GM18861 (cell line): Measurements from ENCODE around the gene PRORP.
"Not testable (repeated sequence)": the region's sequence is repeated elsewhere in the genome, so short reads cannot be mapped to it uniquely, and the experiment has no call there.

Experiments used
- ATAC-seq: cut with Tn5 transposase; IDR thresholded peaks from one replicate; pipeline ENCODE4 v1.9.1; 2021; ENCODE audit not compliant: unreplicated experiment

The PRORP gene

GRCh38 chr14:35134329-35135123 lies 12.2 kb downstream of the PRORP start:
- ATAC-seq, result no peak

GRCh38 chr14:35138585-35138984 lies 16.2 kb downstream of the PRORP start:
- no peak for ATAC-seq

GRCh38 chr14:35140718-35141581 lies 18.6 kb downstream of the PRORP start:
- no peak for ATAC-seq

GRCh38 chr14:35144029-35144428 lies 21.7 kb downstream of the PRORP start:
- no peak for ATAC-seq

GRCh38 chr14:35146711-35147149 lies 24.4 kb downstream of the PRORP start:
- ATAC-seq, result no peak

- no peak for ATAC-seq
These were observed 24.8 kb downstream of the PRORP start for GRCh38 chr14:35147186-35147585.

GRCh38 chr14:35147711-35148110 lies 25.4 kb downstream of the PRORP start:
- no peak for ATAC-seq

- no peak for ATAC-seq
These were observed 26.9 kb downstream of the PRORP start for GRCh38 chr14:35149239-35149638.

GRCh38 chr14:35152531-35152930 lies 30.2 kb downstream of the PRORP start:
- ATAC-seq, result not testable (repeated sequence)

GRCh38 chr14:35154016-35154415 lies 31.7 kb downstream of the PRORP start:
- no peak for ATAC-seq

GRCh38 chr14:35155962-35156361 lies 33.6 kb downstream of the PRORP start:
- ATAC-seq, result no peak

- no peak for ATAC-seq
These were observed 36.1 kb downstream of the PRORP start for GRCh38 chr14:35158491-35158890.

GRCh38 chr14:35158951-35159653 lies 36.8 kb downstream of the PRORP start:
- ATAC-seq, result no peak

GRCh38 chr14:35159742-35160409 lies 37.5 kb downstream of the PRORP start:
- ATAC-seq, result no peak

- ATAC-seq, result no peak
These were observed 38.9 kb downstream of the PRORP start for GRCh38 chr14:35161231-35161630.

- no peak for ATAC-seq
These were observed 41.0 kb downstream of the PRORP start for GRCh38 chr14:35163384-35163783.

- no peak for ATAC-seq
These were observed 42.5 kb downstream of the PRORP start for GRCh38 chr14:35164849-35165248.

GRCh38 chr14:35167496-35167895 lies 45.1 kb downstream of the PRORP start:
- no peak for ATAC-seq
